K562 (cell line): Measurements from ENCODE around the gene BLZF1. TPM values are rescaled to one million over a fixed set of nuclear protein-coding genes. Genes with fewer than 3 reads are reported as not detected.
A peak's percentile ranks its signal among the peaks of the same experiment; 100 is the strongest.

ENCODE experiments used
- ARNT ChIP-seq, 2 experiments: fragments of 450-650 bp; IDR thresholded peaks; 2 replicates each; pipeline ENCODE4 v1.6.1; 2016; ENCODE audit warnings: mild to moderate bottlenecking in 1 of 2
- BRF1 ChIP-seq: IDR thresholded peaks from 3 replicates; pipeline ENCODE4 v1.6.1; 2011; ENCODE audit warnings: borderline replicate concordance, mild to moderate bottlenecking; ENCODE audit not compliant: insufficient read length; ENCODE audit errors: extremely low read depth
- CBFA2T2 ChIP-seq: fragments of 450-650 bp; conservative IDR thresholded peaks from 2 replicates; pipeline ENCODE4 v1.6.1; 2017; ENCODE audit warnings: mild to moderate bottlenecking
- CBX8 ChIP-seq: fragments of 200-600 bp; sonication (generic); IDR thresholded peaks from 2 replicates; pipeline ENCODE4 v1.6.1; 2012; ENCODE audit warnings: borderline replicate concordance, mixed run types, low read depth, mild to moderate bottlenecking, moderate library complexity, mixed read lengths, low read length, control low read depth, inconsistent platforms; ENCODE audit not compliant: poor library complexity, severe bottlenecking; ENCODE audit errors: extremely low read depth
- COPS2 ChIP-seq: fragments of 450-650 bp; conservative IDR thresholded peaks from 2 replicates; pipeline ENCODE4 v1.6.1; 2016; ENCODE audit warnings: mild to moderate bottlenecking, moderate library complexity
- CREBBP ChIP-seq: IDR thresholded peaks from one replicate; pipeline ENCODE4 v1.6.1; 2012; ENCODE audit warnings: low read depth, mild to moderate bottlenecking, control low read depth, inconsistent platforms, low read length
- CTCF ChIP-seq, 3 experiments: IDR thresholded peaks in 2 of 3; conservative IDR thresholded peaks in 1 of 3; 2 replicates each; pipeline ENCODE4 v1.5.1; 2011 to 2012; ENCODE audit warnings: low read length in 3 of 3, mild to moderate bottlenecking in 3 of 3, control low read depth in 2 of 3, improper control_type of control experiment in 1 of 3, inconsistent platforms in 1 of 3, low read depth in 1 of 3, mixed read lengths in 1 of 3, moderate library complexity in 1 of 3; ENCODE audit not compliant: insufficient read depth in 2 of 3
- MAFF ChIP-seq: IDR thresholded peaks from 2 replicates; pipeline ENCODE4 v1.6.1; 2012; ENCODE audit warnings: low read length, improper control_type of control experiment
- MYBL2 ChIP-seq, 2 experiments: fragments of 450-650 bp in 1 of 2; sonication (generic) in 1 of 2; formaldehyde crosslinking in 1 of 2; IDR thresholded peaks; 2 replicates each; pipeline versions ENCODE4 v1.6.1 to v1.8.1; 2017 to 2022; ENCODE audit warnings: borderline replicate concordance in 1 of 2, inconsistent platforms in 1 of 2, low read depth in 1 of 2, mild to moderate bottlenecking in 1 of 2, missing genetic modification reagents in 1 of 2, moderate library complexity in 1 of 2
- MYC ChIP-seq, 2 experiments: fragments of 250-450 bp in 1 of 2; sonication (Bioruptor Pico) in 1 of 2; IDR thresholded peaks; 2 replicates each; pipeline versions ENCODE4 v1.5.1 to v1.6.1; 2012 to 2021; ENCODE audit warnings: low read depth in 2 of 2, borderline replicate concordance in 1 of 2, improper control_type of control experiment in 1 of 2, low read length in 1 of 2, mild to moderate bottlenecking in 1 of 2, moderate library complexity in 1 of 2
- NR2C1 ChIP-seq, 2 experiments: fragments of 450-650 bp; IDR thresholded peaks; 2 replicates each; pipeline ENCODE4 v1.6.1; 2017; ENCODE audit warnings: mild to moderate bottlenecking in 2 of 2, antibody characterized with exemption in 1 of 2, inconsistent platforms in 1 of 2, missing compliant biosample characterization in 1 of 2, missing genetic modification characterization in 1 of 2
- SREBF2 ChIP-seq: sonication (generic); formaldehyde crosslinking; IDR thresholded peaks from 2 replicates; pipeline ENCODE4 v1.4.0; 2020; ENCODE audit warnings: mild to moderate bottlenecking, missing genetic modification reagents
- XRCC3 ChIP-seq: fragments of 450-650 bp; IDR thresholded peaks from 2 replicates; pipeline ENCODE4 v1.6.1; 2017; ENCODE audit warnings: mild to moderate bottlenecking, moderate library complexity
- ZNF175 ChIP-seq: fragments of 200-800 bp; sonication (Bioruptor generic); IDR thresholded peaks from 2 replicates; pipeline ENCODE4 v1.6.1; 2016; ENCODE audit warnings: low read depth, mild to moderate bottlenecking, missing genetic modification characterization, missing compliant biosample characterization
- polyA plus RNA-seq, 8 experiments: library from polyadenylated mRNA; depleted of rRNA in 4 of 8; stranded (reverse) in 5 of 8; unstranded in 3 of 8; fragments of >200 nt; fragmentation: Nextera tagmentation in 2 of 8; fragmentation: Illumina TruSeq in 1 of 8; extraction: Ambion mirVana in 2 of 8; extraction: Trizol in 1 of 8; gene quantifications; 2 replicates each; pipeline versions ENCODE4 v1.2.1 to v1.2.3, GENCODE V29; 2011 to 2014; ENCODE audit warnings: inconsistent platforms in 1 of 8, missing spikeins in 1 of 8
- total RNA-seq, 7 experiments: library from RNA; depleted of rRNA in 6 of 7; stranded (reverse); fragments of >200 nt in 6 of 7; fragmentation: Illumina TruSeq in 2 of 7; extraction: Trizol in 2 of 7; gene quantifications; 2 replicates each; pipeline versions ENCODE4 v1.2.1 to v1.2.3, GENCODE V29; 2011 to 2021; ENCODE audit warnings: low replicate concordance in 1 of 7
- TF ChIP-seq, protein P1 (sequence below): sonication (generic); formaldehyde crosslinking; IDR thresholded peaks from 2 replicates; pipeline ENCODE4 v1.8.0; 2022; ENCODE audit warnings: missing genetic modification reagents, mild to moderate bottlenecking, borderline replicate concordance
- TF ChIP-seq, protein P2 (sequence below): sonication (generic); formaldehyde crosslinking; IDR thresholded peaks from 2 replicates; pipeline ENCODE4 v1.8.1; 2023; ENCODE audit warnings: missing genetic modification reagents, mild to moderate bottlenecking, borderline replicate concordance

BLZF1 gene
- total and polyA plus RNA-seq, 9 of the 15 experiments (the other 6 are each of a cell fraction or from before 2014, with no cell fraction given), result 20.5 to 32.8 (median 25.3) TPM

GRCh38 chr1:169348383-169349036 is 19.5 kb upstream of the BLZF1 start (continued):
- no peak for TF ChIP-seq BRF1
- no peak for TF ChIP-seq NR2C1 (IDR thresholded peaks at IDR 0.05)
- no peak for TF ChIP-seq NR2C1 (tag; IDR thresholded peaks at IDR 0.05)
- TF ChIP-seq ARNT (IDR thresholded peaks at IDR 0.05), result peak in 1 of 2 experiments; percentile 32; a peak in 1 of 4 replicates
- TF ChIP-seq MYBL2 (IDR thresholded peaks at IDR 0.05; ENCODE audit: low read depth), result no peak
- no peak for TF ChIP-seq MYBL2 (CRISPR knock-in tag; IDR thresholded peaks at IDR 0.05; ENCODE audit: borderline replicate concordance)
- TF ChIP-seq MAFF, result no peak
- TF ChIP-seq MYC (IDR thresholded peaks at IDR 0.05; ENCODE audit: low read depth, low read length), result no peak
- no peak for TF ChIP-seq MYC (CRISPR knock-in tag; IDR thresholded peaks at IDR 0.05; ENCODE audit: borderline replicate concordance, low read depth)
- TF ChIP-seq, protein P1, sequence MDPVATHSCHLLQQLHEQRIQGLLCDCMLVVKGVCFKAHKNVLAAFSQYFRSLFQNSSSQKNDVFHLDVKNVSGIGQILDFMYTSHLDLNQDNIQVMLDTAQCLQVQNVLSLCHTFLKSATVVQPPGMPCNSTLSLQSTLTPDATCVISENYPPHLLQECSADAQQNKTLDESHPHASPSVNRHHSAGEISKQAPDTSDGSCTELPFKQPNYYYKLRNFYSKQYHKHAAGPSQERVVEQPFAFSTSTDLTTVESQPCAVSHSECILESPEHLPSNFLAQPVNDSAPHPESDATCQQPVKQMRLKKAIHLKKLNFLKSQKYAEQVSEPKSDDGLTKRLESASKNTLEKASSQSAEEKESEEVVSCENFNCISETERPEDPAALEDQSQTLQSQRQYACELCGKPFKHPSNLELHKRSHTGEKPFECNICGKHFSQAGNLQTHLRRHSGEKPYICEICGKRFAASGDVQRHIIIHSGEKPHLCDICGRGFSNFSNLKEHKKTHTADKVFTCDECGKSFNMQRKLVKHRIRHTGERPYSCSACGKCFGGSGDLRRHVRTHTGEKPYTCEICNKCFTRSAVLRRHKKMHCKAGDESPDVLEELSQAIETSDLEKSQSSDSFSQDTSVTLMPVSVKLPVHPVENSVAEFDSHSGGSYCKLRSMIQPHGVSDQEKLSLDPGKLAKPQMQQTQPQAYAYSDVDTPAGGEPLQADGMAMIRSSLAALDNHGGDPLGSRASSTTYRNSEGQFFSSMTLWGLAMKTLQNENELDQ (CRISPR knock-in tag), result no peak
- TF ChIP-seq ZNF175 (CRISPR knock-in tag), result no peak
- TF ChIP-seq CBFA2T2, result no peak
- peak; percentile 43 to 87 (median 68); a peak in 5 of 6 replicates for TF ChIP-seq CTCF (IDR thresholded peaks at IDR 0.05 in 2 of 3, conservative IDR thresholded peaks at IDR 0.05 in 1 of 3; ENCODE audit: insufficient read depth in 2 of 3, low read depth in 1 of 3, low read length in 3 of 3)
- no peak for TF ChIP-seq COPS2
- no peak for TF ChIP-seq SREBF2 (CRISPR knock-in tag)
- no peak for TF ChIP-seq CBX8
- no peak for TF ChIP-seq XRCC3
- TF ChIP-seq, protein P2, sequence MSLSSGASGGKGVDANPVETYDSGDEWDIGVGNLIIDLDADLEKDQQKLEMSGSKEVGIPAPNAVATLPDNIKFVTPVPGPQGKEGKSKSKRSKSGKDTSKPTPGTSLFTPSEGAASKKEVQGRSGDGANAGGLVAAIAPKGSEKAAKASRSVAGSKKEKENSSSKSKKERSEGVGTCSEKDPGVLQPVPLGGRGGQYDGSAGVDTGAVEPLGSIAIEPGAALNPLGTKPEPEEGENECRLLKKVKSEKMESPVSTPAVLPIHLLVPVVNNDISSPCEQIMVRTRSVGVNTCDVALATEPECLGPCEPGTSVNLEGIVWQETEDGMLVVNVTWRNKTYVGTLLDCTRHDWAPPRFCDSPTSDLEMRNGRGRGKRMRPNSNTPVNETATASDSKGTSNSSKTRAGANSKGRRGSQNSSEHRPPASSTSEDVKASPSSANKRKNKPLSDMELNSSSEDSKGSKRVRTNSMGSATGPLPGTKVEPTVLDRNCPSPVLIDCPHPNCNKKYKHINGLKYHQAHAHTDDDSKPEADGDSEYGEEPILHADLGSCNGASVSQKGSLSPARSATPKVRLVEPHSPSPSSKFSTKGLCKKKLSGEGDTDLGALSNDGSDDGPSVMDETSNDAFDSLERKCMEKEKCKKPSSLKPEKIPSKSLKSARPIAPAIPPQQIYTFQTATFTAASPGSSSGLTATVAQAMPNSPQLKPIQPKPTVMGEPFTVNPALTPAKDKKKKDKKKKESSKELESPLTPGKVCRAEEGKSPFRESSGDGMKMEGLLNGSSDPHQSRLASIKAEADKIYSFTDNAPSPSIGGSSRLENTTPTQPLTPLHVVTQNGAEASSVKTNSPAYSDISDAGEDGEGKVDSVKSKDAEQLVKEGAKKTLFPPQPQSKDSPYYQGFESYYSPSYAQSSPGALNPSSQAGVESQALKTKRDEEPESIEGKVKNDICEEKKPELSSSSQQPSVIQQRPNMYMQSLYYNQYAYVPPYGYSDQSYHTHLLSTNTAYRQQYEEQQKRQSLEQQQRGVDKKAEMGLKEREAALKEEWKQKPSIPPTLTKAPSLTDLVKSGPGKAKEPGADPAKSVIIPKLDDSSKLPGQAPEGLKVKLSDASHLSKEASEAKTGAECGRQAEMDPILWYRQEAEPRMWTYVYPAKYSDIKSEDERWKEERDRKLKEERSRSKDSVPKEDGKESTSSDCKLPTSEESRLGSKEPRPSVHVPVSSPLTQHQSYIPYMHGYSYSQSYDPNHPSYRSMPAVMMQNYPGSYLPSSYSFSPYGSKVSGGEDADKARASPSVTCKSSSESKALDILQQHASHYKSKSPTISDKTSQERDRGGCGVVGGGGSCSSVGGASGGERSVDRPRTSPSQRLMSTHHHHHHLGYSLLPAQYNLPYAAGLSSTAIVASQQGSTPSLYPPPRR (CRISPR knock-in tag), result no peak
- no peak for TF ChIP-seq CREBBP
